ENCODE results near the gene CARF.

The CARF gene

GRCh38 chr2:203019142-203019541 is 107.1 kb downstream of the CARF start:
- no peak for DNase-seq (ENCODE audit: low read depth in 2 of 2, low spot score in 1 of 2)

GRCh38 chr2:203021991-203022390 is 109.9 kb downstream of the CARF start:
- no peak for DNase-seq (ENCODE audit: low read depth in 2 of 2, low spot score in 1 of 2)

- no peak for DNase-seq (ENCODE audit: low read depth in 2 of 2, low spot score in 1 of 2)
Measured at GRCh38 chr2:203022751-203023150, 110.7 kb downstream of the CARF start.

GRCh38 chr2:203025592-203025991 is 113.5 kb downstream of the CARF start:
- DNase-seq (ENCODE audit: low read depth in 2 of 2, low spot score in 1 of 2), result no peak

- no peak for DNase-seq (ENCODE audit: low read depth in 2 of 2, low spot score in 1 of 2)
Measured at GRCh38 chr2:203030545-203030944, 118.5 kb downstream of the CARF start.

- DNase-seq (ENCODE audit: low read depth in 2 of 2, low spot score in 1 of 2), result no peak
Measured at GRCh38 chr2:203030991-203031390, 118.9 kb downstream of the CARF start.

GRCh38 chr2:203033395-203033794 is 121.3 kb downstream of the CARF start:
- DNase-seq (ENCODE audit: low read depth in 2 of 2, low spot score in 1 of 2), result no peak

- no peak for DNase-seq (ENCODE audit: low read depth in 2 of 2, low spot score in 1 of 2)
Measured at GRCh38 chr2:203035879-203036470, 123.9 kb downstream of the CARF start.
